ENCODE data around the gene RAB24. TPM values are rescaled to one million over a fixed set of nuclear protein-coding genes. Genes with fewer than 3 reads are reported as not detected.

Gene RAB24
- total RNA-seq, 1 donor: 14.2 TPM

DNA sequence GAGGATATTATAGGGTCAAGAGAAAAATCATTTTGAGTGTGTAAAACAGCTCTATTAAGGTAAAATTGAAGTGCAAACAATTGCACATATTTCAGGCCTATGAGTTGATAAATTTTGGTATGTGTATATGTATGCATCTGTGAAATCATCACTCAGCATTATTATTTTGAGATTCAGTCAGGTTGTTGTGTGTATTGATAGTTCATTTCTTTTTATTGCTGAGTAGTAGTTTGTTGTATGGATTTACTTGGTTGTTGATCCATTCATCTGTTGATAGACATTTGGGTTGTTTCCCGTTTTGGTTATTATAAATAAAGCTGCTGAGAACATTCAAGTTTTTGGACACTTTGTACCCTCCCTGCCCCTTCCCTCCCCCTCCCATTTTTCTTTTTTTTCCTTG is 50.3 kb downstream of the RAB24 start:
- H3K4me3 ChIP-seq (ENCODE audit: low read depth, low read length): no peak overlapping the region
- no peak for DNase-seq (ENCODE audit: low read depth)
- TF ChIP-seq, protein P1, sequence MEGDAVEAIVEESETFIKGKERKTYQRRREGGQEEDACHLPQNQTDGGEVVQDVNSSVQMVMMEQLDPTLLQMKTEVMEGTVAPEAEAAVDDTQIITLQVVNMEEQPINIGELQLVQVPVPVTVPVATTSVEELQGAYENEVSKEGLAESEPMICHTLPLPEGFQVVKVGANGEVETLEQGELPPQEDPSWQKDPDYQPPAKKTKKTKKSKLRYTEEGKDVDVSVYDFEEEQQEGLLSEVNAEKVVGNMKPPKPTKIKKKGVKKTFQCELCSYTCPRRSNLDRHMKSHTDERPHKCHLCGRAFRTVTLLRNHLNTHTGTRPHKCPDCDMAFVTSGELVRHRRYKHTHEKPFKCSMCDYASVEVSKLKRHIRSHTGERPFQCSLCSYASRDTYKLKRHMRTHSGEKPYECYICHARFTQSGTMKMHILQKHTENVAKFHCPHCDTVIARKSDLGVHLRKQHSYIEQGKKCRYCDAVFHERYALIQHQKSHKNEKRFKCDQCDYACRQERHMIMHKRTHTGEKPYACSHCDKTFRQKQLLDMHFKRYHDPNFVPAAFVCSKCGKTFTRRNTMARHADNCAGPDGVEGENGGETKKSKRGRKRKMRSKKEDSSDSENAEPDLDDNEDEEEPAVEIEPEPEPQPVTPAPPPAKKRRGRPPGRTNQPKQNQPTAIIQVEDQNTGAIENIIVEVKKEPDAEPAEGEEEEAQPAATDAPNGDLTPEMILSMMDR (IDR thresholded peaks at IDR 0.05; ENCODE audit: insufficient read depth, low read depth, low read length): no peak

Other genes starting within 250 kb of the RAB24 start
- gene FGFR4, start 216.8 kb downstream of the RAB24 start, total RNA-seq: 0.64 and 1.3 TPM in 2 replicates
- gene NSD1, start 169.9 kb downstream of the RAB24 start, total RNA-seq: 59.3 and 70.0 TPM in 2 replicates
- gene PRELID1, start 80 bp upstream of the RAB24 start, total RNA-seq: 122 TPM in 2 replicates
- 7.7 and 9.1 TPM in 2 replicates for gene MXD3, start 8.2 kb upstream of the RAB24 start, total RNA-seq
- gene LMAN2, start 47.9 kb upstream of the RAB24 start, total RNA-seq: 284 and 355 TPM in 2 replicates
- 3.5 TPM in 2 replicates for gene RGS14, start 54.2 kb upstream of the RAB24 start, total RNA-seq
- not detected in 2 replicates for gene SLC34A1, start 80.7 kb upstream of the RAB24 start, total RNA-seq
- not detected in 2 replicates for gene PFN3, start 96.9 kb upstream of the RAB24 start, total RNA-seq
- gene F12, start 105.8 kb upstream of the RAB24 start, total RNA-seq: 0.43 and 0.64 TPM in 2 replicates
- gene GRK6, start 123.0 kb upstream of the RAB24 start, total RNA-seq: 24.2 and 26.4 TPM in 2 replicates
- 4.5 and 4.7 TPM in 2 replicates for gene PRR7, start 143.1 kb upstream of the RAB24 start, total RNA-seq
- 201 and 214 TPM in 2 replicates for gene DBN1, start 169.9 kb upstream of the RAB24 start, total RNA-seq
- gene PDLIM7, start 193.9 kb upstream of the RAB24 start, total RNA-seq: 283 and 383 TPM in 2 replicates
- gene DOK3, start 206.1 kb upstream of the RAB24 start, total RNA-seq: 2.6 TPM in 2 replicates
- 56.0 and 56.1 TPM in 2 replicates for gene DDX41, start 213.2 kb upstream of the RAB24 start, total RNA-seq